ENCODE results near the gene LDB1. TPM values are rescaled to one million over a fixed set of nuclear protein-coding genes. Genes with fewer than 3 reads are reported as not detected.

LDB1 gene, protein sequence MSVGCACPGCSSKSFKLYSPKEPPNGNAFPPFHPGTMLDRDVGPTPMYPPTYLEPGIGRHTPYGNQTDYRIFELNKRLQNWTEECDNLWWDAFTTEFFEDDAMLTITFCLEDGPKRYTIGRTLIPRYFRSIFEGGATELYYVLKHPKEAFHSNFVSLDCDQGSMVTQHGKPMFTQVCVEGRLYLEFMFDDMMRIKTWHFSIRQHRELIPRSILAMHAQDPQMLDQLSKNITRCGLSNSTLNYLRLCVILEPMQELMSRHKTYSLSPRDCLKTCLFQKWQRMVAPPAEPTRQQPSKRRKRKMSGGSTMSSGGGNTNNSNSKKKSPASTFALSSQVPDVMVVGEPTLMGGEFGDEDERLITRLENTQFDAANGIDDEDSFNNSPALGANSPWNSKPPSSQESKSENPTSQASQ
- 10 to 100 TPM; 32.3 to 92.2 (median 37.2) TPM for total RNA-seq
- long read RNA-seq, donor 1, partial matches to known transcripts: 23 of 33 reads
- long read RNA-seq, donor 1, other reads (novel, unspliced or antisense): 6 of 33 reads
- long read RNA-seq, donor 2, partial matches to known transcripts: 5 of 5 reads
- long read RNA-seq, donor 2, other reads (novel, unspliced or antisense): 0 of 5 reads

DNA sequence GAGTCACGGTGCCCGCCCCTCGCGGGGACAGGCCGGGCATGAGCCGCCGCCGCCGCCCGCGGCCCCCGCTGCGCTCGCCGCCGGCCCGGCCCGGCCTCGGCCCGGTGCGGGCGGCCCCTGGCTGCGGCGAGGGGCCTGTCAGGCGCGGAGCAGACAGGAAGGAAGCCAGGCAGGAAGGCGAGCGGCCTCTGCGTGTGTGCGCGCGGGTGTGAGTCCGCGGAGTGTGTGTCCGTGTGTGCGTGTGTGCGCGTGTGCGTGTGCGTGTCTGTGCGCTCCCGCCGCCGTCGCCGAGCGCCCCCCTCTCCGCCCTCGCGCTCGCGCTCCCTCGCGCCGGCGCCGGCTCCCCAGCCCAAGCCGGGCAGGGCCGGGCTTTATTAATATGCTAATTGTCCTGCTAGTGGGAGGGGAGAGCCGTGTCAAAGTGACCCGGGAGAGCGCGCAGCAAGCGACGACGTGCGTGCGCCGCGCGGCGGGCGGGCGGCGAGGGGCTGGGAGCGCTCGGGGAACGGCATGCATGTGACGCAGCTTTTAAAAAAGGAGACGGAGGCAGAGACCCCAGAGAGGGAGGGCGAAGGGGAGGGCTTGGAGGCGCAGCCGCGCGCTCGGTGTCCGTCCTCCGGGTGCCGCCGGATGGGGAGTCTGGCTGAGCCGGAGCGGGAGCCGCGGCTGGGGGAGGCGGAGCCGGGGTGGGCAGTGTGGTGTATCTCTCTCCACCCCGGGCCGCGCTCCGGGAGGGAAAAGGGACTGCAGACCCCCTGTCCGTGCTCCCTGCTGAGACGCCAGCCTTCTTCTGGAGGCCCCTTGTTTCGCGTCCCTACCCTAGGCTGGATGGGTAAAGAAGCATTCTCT lies at the start of gene LDB1:
Gene LDB1, minus strand, starts transcription at position 227 of the 849 bp plus-strand sequence. CDS start 258 bp downstream, outside the sequence.
- DNase-seq: peak; percentile 79 to 88 (median 84)
- H3K36me3 ChIP-seq (ENCODE audit: low read depth): no peaks in the 10 kb centered on the region
- ATAC-seq: peak; percentile 79
- intact Hi-C loops (cut with DNase I, micrococcal nuclease): no loop called here
- H3K9me3 ChIP-seq: no peaks in the 10 kb centered on the region
- TF ChIP-seq, protein P1, sequence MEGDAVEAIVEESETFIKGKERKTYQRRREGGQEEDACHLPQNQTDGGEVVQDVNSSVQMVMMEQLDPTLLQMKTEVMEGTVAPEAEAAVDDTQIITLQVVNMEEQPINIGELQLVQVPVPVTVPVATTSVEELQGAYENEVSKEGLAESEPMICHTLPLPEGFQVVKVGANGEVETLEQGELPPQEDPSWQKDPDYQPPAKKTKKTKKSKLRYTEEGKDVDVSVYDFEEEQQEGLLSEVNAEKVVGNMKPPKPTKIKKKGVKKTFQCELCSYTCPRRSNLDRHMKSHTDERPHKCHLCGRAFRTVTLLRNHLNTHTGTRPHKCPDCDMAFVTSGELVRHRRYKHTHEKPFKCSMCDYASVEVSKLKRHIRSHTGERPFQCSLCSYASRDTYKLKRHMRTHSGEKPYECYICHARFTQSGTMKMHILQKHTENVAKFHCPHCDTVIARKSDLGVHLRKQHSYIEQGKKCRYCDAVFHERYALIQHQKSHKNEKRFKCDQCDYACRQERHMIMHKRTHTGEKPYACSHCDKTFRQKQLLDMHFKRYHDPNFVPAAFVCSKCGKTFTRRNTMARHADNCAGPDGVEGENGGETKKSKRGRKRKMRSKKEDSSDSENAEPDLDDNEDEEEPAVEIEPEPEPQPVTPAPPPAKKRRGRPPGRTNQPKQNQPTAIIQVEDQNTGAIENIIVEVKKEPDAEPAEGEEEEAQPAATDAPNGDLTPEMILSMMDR (IDR thresholded peaks at IDR 0.05): no peak
- peaks cover 29% of the 10 kb centered on the region for H3K4me1 ChIP-seq (ENCODE audit: low read depth)
- peak within 1 kb of the TSS; percentile 46 for H3K4me3 ChIP-seq

DNA sequence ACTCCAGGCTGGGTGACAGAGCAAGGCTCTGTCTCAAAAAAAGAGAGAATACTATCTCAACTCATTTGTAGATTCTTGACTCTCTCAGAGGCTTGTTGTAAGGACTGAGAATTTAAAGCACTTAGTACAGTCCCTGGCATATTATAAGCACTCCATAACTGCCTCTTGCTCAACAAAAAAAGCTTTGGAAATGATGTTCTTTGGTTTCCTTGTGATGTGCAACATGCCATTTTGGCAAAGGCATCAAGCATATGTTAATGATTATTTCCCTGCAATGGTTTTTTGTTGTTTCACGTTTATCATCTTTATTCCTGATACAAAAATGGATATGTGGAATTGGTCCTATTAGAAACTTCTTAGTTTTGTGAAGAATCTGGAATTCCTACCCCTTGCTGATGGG lies 47.7 kb upstream of the LDB1 start:
- TF ChIP-seq, protein P1 (IDR thresholded peaks at IDR 0.05): no peak
- DNase-seq: no peak
- intact Hi-C loops (cut with DNase I, micrococcal nuclease): loop anchor here in 1 of 2 donors (10.0 kb wide), 1 partner anchor 187 kb away; no protein-coding TSS in a partner anchor
- Histone ChIP-seq H3K4me3 (no peak overlapping the region), H3K4me1 (ENCODE audit: low read depth) (no peaks in the 10 kb centered on the region), H3K36me3 (ENCODE audit: low read depth) (no peaks in the 10 kb centered on the region), H3K9me3 (no peaks in the 10 kb centered on the region)
- ATAC-seq: no peak

GRCh38 chr10:102163342-102163989 lies 43.3 kb upstream of the LDB1 start:
- H3K9me3 ChIP-seq: no peaks in the 10 kb centered on the region
- no peaks in the 10 kb centered on the region for H3K4me1 ChIP-seq (ENCODE audit: low read depth)
- no peak for DNase-seq
- intact Hi-C loops (cut with DNase I, micrococcal nuclease): loop anchor here in 1 of 2 donors (10.0 kb wide), 1 partner anchor 191 kb away; no protein-coding TSS in a partner anchor
- no peak for ATAC-seq
- H3K4me3 ChIP-seq: no peak overlapping the region
- TF ChIP-seq, protein P1 (IDR thresholded peaks at IDR 0.05): no peak
- peaks cover 30% of the 10 kb centered on the region for H3K36me3 ChIP-seq (ENCODE audit: low read depth)

- TF ChIP-seq, protein P1 (IDR thresholded peaks at IDR 0.05): no peak
- H3K4me1 ChIP-seq (ENCODE audit: low read depth): no peaks in the 10 kb centered on the region
- intact Hi-C loops (cut with DNase I, micrococcal nuclease): loop anchor here in 1 of 2 donors (10.0 kb wide), 1 partner anchor 195 kb away; no protein-coding TSS in a partner anchor
- DNase-seq (no peak), ATAC-seq (no peak)
- H3K36me3 ChIP-seq (ENCODE audit: low read depth): peaks cover 30% of the 10 kb centered on the region
- H3K9me3 ChIP-seq: no peaks in the 10 kb centered on the region
- H3K4me3 ChIP-seq: no peak overlapping the region
These were observed 39.7 kb upstream of the LDB1 start for GRCh38 chr10:102159831-102160230.

DNA sequence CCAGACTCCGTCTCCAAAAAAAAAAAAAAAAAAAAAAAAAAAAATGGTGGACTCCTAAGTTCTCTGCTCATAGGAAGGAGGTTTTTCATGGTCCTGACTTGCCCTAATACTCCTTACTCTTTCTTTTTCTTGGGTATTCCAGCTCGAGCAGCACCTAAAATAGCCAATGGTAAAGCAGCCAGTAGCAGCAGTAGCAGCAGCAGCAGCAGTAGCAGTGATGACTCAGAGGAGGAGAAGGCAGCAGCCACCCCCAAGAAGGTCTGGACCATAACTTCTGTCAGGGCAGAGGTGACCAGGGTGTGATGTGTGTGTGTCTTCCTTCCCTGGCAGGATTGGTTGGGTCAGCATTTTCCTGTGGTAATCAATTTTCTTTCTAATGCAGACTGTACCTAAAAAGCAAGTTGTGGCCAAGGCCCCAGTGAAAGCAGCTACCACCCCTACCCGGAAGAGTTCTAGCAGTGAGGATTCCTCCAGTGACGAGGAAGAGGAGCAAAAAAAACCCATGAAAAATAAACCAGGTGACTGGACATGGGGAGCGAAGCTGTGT lies 39.0 kb upstream of the LDB1 start:
- no peak overlapping the region for H3K4me3 ChIP-seq
- H3K36me3 ChIP-seq (ENCODE audit: low read depth): peaks cover 30% of the 10 kb centered on the region
- no peak for ATAC-seq
- peaks cover 3% of the 10 kb centered on the region for H3K4me1 ChIP-seq (ENCODE audit: low read depth)
- TF ChIP-seq, protein P1 (IDR thresholded peaks at IDR 0.05): no peak
- intact Hi-C loops (cut with DNase I, micrococcal nuclease): no loop called here
- no peaks in the 10 kb centered on the region for H3K9me3 ChIP-seq
- no peak for DNase-seq

Measured in mucosa of descending colon (tissue), 3 donors.